HCT116 (cell line): ENCODE measurements around the gene HNRNPA2B1. TPM values are rescaled to one million over a fixed set of nuclear protein-coding genes. Genes with fewer than 3 reads are reported as not detected.

Experiments used
- ATAC-seq: fragments of 200-7000 bp; cut with Tn5 transposase; 2 replicates; pipeline ENCODE4 v1.9.1; 2020; ENCODE audit warnings: mild to moderate bottlenecking, moderate library complexity
- BruUV-seq: library from RNA; stranded (reverse); fragments of 400-500 nt; replicated peaks from 2 replicates; lab custom pipeline; 2021; lab: Mats Ljungman, UMichigan
- CTCF ChIA-PET: fragments of 300-600 bp; sonication (Branson Sonifier 250); formaldehyde crosslinking; loops from one replicate; lab custom pipeline; 2021; ENCODE audit warnings: antibody characterized with exemption; lab: Charles Lee
- POLR2A ChIA-PET: fragments of 300-600, 350-600 bp; sonication (Branson Sonifier 250); formaldehyde crosslinking; loops from one replicate; lab custom pipeline; 2021; ENCODE audit warnings: antibody characterized with exemption; lab: Charles Lee
- RAD21 ChIA-PET, 2 experiments: fragments of 300-600 bp; sonication (Branson Sonifier 250); formaldehyde crosslinking; loops; one replicate each; lab custom pipeline; 2023; ENCODE audit warnings: low total read pairs in 2 of 2; ENCODE audit not compliant: uncharacterized antibody in 2 of 2, unreplicated experiment in 2 of 2, low non-redundant PET in 1 of 2; lab: Charles Lee
- DNase-seq: peaks from one replicate; pipeline ENCODE4 v3.0.0-alpha.2; 2010; ENCODE audit warnings: low read depth, low spot score
- H2AFZ ChIP-seq: fragments of 200-600 bp; shearing (Covaris generic), sonication (generic); 2 replicates; pipeline ENCODE4 v1.6.1; 2017; ENCODE audit warnings: low read depth, mixed run types, mixed read lengths, antibody characterized with exemption, low read length; ENCODE audit not compliant: poor library complexity, severe bottlenecking
- H3K27ac ChIP-seq: 2 replicates; pipeline ENCODE4 v1.5.1; 2012; ENCODE audit warnings: low read depth, low read length
- H3K27me3 ChIP-seq: fragments of 200-600 bp; sonication (generic); 2 replicates; pipeline ENCODE4 v1.6.1; 2016; ENCODE audit warnings: mixed run types, low read length, mixed read lengths; ENCODE audit not compliant: insufficient read depth
- H3K36me3 ChIP-seq, 2 experiments: fragments of 200-500 bp in 1 of 2; fragments of 200-600 bp in 1 of 2; sonication (Bioruptor generic) in 1 of 2; sonication (generic) in 1 of 2; 2 replicates each; pipeline versions ENCODE4 v1.5.1 to v1.6.1; 2014 to 2016; ENCODE audit warnings: low read length in 2 of 2, inconsistent platforms in 1 of 2, mixed read lengths in 1 of 2, mixed run types in 1 of 2; ENCODE audit not compliant: insufficient read depth in 2 of 2, control insufficient read depth in 1 of 2
- H3K4me1 ChIP-seq, 2 experiments: fragments of 200-600 bp in 1 of 2; sonication (generic) in 1 of 2; 2 replicates each; pipeline versions ENCODE4 v1.5.1 to v1.6.1; 2012 to 2017; ENCODE audit warnings: low read length in 2 of 2, inconsistent platforms in 1 of 2, mild to moderate bottlenecking in 1 of 2, mixed read lengths in 1 of 2, mixed run types in 1 of 2, moderate library complexity in 1 of 2; ENCODE audit not compliant: insufficient read depth in 2 of 2, control insufficient read depth in 1 of 2
- H3K4me2 ChIP-seq: fragments of 200-600 bp; sonication (generic); 2 replicates; pipeline ENCODE4 v1.6.1; 2017; ENCODE audit warnings: mixed run types, low read length, mixed read lengths
- H3K4me3 ChIP-seq, 2 experiments: fragments of 200-600 bp in 1 of 2; sonication (generic) in 1 of 2; replicated peaks in 1 of 2; 2 replicates each; pipeline ENCODE4 v1.5.1; 2011 to 2016; ENCODE audit warnings: low read length in 2 of 2, control low read depth in 1 of 2, low read depth in 1 of 2, mild to moderate bottlenecking in 1 of 2, mixed read lengths in 1 of 2, mixed run types in 1 of 2
- H3K79me2 ChIP-seq: fragments of 200-600 bp; sonication (generic); 2 replicates; pipeline ENCODE4 v1.6.1; 2017; ENCODE audit warnings: mild to moderate bottlenecking, mixed run types, low read length, moderate library complexity, mixed read lengths; ENCODE audit not compliant: insufficient read depth
- H3K9ac ChIP-seq: fragments of 200-600 bp; sonication (generic); 2 replicates; pipeline ENCODE4 v1.6.1; 2016; ENCODE audit warnings: low read length, mixed read lengths
- H3K9me2 ChIP-seq: fragments of 200-600 bp; sonication (generic), shearing (Covaris generic); 2 replicates; pipeline ENCODE4 v1.6.1; 2017; ENCODE audit warnings: mixed run types, mild to moderate bottlenecking, moderate library complexity; ENCODE audit not compliant: insufficient read depth
- H3K9me3 ChIP-seq, 2 experiments: fragments of 200-500 bp in 1 of 2; fragments of 200-600 bp in 1 of 2; sonication (Bioruptor generic) in 1 of 2; sonication (generic) in 1 of 2; 2 replicates each; pipeline ENCODE4 v1.6.1; 2014 to 2017; ENCODE audit warnings: low read length in 2 of 2, mixed read lengths in 2 of 2, inconsistent platforms in 1 of 2, low read depth in 1 of 2, mild to moderate bottlenecking in 1 of 2, mixed run types in 1 of 2, moderate library complexity in 1 of 2; ENCODE audit not compliant: control insufficient read depth in 1 of 2, insufficient read depth in 1 of 2
- H4K20me1 ChIP-seq: fragments of 200-600 bp; sonication (generic), shearing (Covaris generic); 2 replicates; pipeline ENCODE4 v1.6.1; 2017; ENCODE audit warnings: mixed run types, mild to moderate bottlenecking, moderate library complexity; ENCODE audit not compliant: insufficient read depth
- CBX3 ChIP-seq: IDR thresholded peaks from 2 replicates; pipeline ENCODE4 v1.6.1; 2012; ENCODE audit warnings: low read depth
- CTCF ChIP-seq, 3 experiments: fragments of 200-600 bp in 1 of 3; sonication (generic) in 1 of 3; IDR thresholded peaks in 2 of 3; conservative IDR thresholded peaks in 1 of 3; 2 replicates each; pipeline ENCODE4 v1.5.1; 2012 to 2017; ENCODE audit warnings: low read depth in 2 of 3, low read length in 2 of 3, antibody characterized with exemption in 1 of 3, borderline replicate concordance in 1 of 3, control low read depth in 1 of 3, mild to moderate bottlenecking in 1 of 3, mixed read lengths in 1 of 3, mixed run types in 1 of 3, moderate library complexity in 1 of 3; ENCODE audit not compliant: insufficient read depth in 1 of 3
- EGR1 ChIP-seq: IDR thresholded peaks from 2 replicates; pipeline ENCODE4 v1.6.1; 2012; ENCODE audit warnings: low read depth
- EZH2phosphoT487 ChIP-seq: fragments of 200-600 bp; IDR thresholded peaks from 2 replicates; pipeline ENCODE4 v1.6.1; 2018; ENCODE audit warnings: antibody characterized with exemption, borderline replicate concordance
- JUND ChIP-seq: IDR thresholded peaks from 2 replicates; pipeline ENCODE4 v1.6.1; 2012
- POLR2A ChIP-seq: IDR thresholded peaks from 2 replicates; pipeline ENCODE4 v1.7.0; 2011; ENCODE audit warnings: borderline replicate concordance; ENCODE audit not compliant: insufficient read depth, insufficient read length; ENCODE audit errors: extremely low read depth
- POLR2AphosphoS5 ChIP-seq: IDR thresholded peaks from 2 replicates; pipeline ENCODE4 v1.6.1; 2011; ENCODE audit warnings: mild to moderate bottlenecking, low read depth, low read length, moderate library complexity
- RAD21 ChIP-seq: IDR thresholded peaks from 2 replicates; pipeline ENCODE4 v1.6.1; 2012; ENCODE audit warnings: low read depth, mild to moderate bottlenecking
- SIN3A ChIP-seq: IDR thresholded peaks from 2 replicates; pipeline ENCODE4 v1.6.1; 2012; ENCODE audit warnings: low read depth
- SRF ChIP-seq: IDR thresholded peaks from 2 replicates; pipeline ENCODE4 v1.6.1; 2012; ENCODE audit warnings: low read depth
- TCF7L2 ChIP-seq: IDR thresholded peaks from 2 replicates; pipeline ENCODE4 v1.7.0; 2011; ENCODE audit warnings: borderline replicate concordance, inconsistent platforms; ENCODE audit not compliant: insufficient read depth, insufficient read length; ENCODE audit errors: extremely low read depth
- ZFX ChIP-seq: fragments of 450-650 bp; IDR thresholded peaks from 2 replicates; pipeline ENCODE4 v1.6.1; 2017
- ZNF274 ChIP-seq: fragments of 200-500 bp; sonication (Bioruptor generic); IDR thresholded peaks from 2 replicates; pipeline ENCODE4 v1.6.1; 2014; ENCODE audit warnings: mild to moderate bottlenecking, low read depth, low read length, inconsistent platforms
- intact Hi-C: fragments of 100-400 bp; cut with micrococcal nuclease; formaldehyde crosslinking; loops from 2 replicates; pipeline ENCODE4 v1.10.0; 2022
- total RNA-seq: library from RNA; stranded (reverse); gene quantifications from one replicate; pipeline ENCODE4 v1.2.1, GENCODE V29; 2021; ENCODE audit not compliant: unreplicated experiment
- TF ChIP-seq, protein P1 (sequence below): IDR thresholded peaks from 2 replicates; pipeline ENCODE4 v1.6.1; 2012
- TF ChIP-seq, protein P2 (sequence below): IDR thresholded peaks from 2 replicates; pipeline ENCODE4 v1.6.1; 2011; ENCODE audit warnings: mild to moderate bottlenecking, low read length, moderate library complexity; ENCODE audit not compliant: insufficient replicate concordance; ENCODE audit errors: extremely low read depth
- TF ChIP-seq, protein P3 (sequence below): IDR thresholded peaks from 2 replicates; pipeline ENCODE4 v1.6.1; 2012; ENCODE audit warnings: low read depth

HNRNPA2B1 gene
- total RNA-seq, 1 experiment from 2014 or later = 870 TPM

DNA sequence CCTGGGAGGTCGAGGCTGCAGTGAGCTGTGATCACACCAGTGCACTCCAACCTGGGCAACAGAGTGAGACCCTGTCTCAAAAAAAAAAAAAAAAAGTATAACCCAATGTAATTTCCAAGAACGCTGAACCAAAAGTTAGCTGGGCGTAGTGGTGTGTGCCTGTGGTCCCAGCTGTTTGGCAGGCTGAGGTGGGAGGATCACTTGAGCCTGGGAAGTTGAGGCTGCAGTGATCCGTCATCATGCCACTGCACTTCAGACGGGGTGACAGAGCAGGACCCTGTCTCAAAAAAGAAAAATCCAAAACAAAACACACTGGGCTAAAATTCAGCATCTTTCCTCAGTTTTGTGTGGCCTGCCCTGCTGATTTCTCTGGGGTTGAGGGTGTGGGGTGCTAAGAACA is 21.1 kb downstream of the HNRNPA2B1 start (continued):
- TF ChIP-seq CTCF (IDR thresholded peaks at IDR 0.05 in 2 of 3, conservative IDR thresholded peaks at IDR 0.05 in 1 of 3; ENCODE audit: borderline replicate concordance in 1 of 3, insufficient read depth in 1 of 3, low read depth in 2 of 3, low read length in 2 of 3) = no peak
- no peak for TF ChIP-seq ZNF274
- TF ChIP-seq, protein P1, sequence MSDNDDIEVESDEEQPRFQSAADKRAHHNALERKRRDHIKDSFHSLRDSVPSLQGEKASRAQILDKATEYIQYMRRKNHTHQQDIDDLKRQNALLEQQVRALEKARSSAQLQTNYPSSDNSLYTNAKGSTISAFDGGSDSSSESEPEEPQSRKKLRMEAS = no peak
- TF ChIP-seq CBX3 = no peak
- TF ChIP-seq POLR2AphosphoS5 = no peak
- TF ChIP-seq, all 23 proteins: peak for 0

DNA sequence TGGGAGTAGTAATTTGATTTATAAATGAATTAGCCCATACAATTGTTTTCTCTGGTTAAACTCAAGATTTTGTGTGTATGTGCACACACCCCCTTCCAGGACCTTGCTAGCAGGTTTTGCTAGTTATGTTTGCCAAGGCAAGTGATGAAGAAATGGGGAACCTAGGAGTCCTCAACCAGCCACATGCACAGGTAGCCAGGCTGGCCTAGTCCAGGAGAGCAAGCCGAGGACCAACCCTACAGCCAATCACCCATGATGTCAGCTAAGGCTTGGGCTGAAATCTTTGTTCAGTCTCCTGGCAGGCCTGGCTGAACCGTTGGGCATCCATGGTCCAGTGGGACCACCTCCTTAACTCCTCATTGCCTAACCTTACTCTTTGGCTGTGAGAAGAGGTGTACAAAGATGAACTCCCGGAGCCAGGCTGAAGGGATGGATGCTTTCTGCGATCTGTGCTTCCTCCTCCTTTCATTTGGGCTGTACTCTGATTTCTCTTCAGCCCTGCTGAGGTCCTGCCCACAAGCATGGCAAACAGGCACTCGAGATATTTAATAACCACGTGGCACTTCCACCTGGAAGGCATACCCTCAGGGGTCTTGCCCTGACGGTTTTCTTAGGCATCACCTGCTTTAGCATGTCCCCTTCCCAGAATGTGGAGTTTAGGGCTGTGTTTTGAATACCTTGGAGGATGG is 22.1 kb downstream of the HNRNPA2B1 start:
- no peaks in the 10 kb centered on the region for H3K79me2 ChIP-seq
- H3K9me3 ChIP-seq = no peaks in the 10 kb centered on the region
- ChIA-PET RAD21 (no interaction called here), CTCF (no interaction called here), POLR2A (no interaction called here)
- no peak overlapping the region for H3K27ac ChIP-seq
- BruUV-seq = no TSS peak
- no peak overlapping the region for H2AFZ ChIP-seq
- H3K9ac ChIP-seq = no peak overlapping the region
- H4K20me1 ChIP-seq = no peaks in the 10 kb centered on the region
- intact Hi-C loops = no loop called here
- no peak for DNase-seq
- H3K9me2 ChIP-seq = no peaks in the 10 kb centered on the region
- H3K4me1 ChIP-seq = no peaks in the 10 kb centered on the region
- no peaks in the 10 kb centered on the region for H3K27me3 ChIP-seq
- ATAC-seq = no peak
- TF ChIP-seq EZH2phosphoT487 = no peak
- TF ChIP-seq, protein P2, sequence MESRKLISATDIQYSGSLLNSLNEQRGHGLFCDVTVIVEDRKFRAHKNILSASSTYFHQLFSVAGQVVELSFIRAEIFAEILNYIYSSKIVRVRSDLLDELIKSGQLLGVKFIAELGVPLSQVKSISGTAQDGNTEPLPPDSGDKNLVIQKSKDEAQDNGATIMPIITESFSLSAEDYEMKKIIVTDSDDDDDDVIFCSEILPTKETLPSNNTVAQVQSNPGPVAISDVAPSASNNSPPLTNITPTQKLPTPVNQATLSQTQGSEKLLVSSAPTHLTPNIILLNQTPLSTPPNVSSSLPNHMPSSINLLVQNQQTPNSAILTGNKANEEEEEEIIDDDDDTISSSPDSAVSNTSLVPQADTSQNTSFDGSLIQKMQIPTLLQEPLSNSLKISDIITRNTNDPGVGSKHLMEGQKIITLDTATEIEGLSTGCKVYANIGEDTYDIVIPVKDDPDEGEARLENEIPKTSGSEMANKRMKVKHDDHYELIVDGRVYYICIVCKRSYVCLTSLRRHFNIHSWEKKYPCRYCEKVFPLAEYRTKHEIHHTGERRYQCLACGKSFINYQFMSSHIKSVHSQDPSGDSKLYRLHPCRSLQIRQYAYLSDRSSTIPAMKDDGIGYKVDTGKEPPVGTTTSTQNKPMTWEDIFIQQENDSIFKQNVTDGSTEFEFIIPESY = no peak
- TF ChIP-seq, protein P1 = no peak
- TF ChIP-seq CBX3 = no peak
- no peak for TF ChIP-seq SRF
- no peak for TF ChIP-seq POLR2A
- no peak for TF ChIP-seq POLR2AphosphoS5
- no peak for TF ChIP-seq ZFX
- no peak for TF ChIP-seq RAD21
- no peak for TF ChIP-seq EGR1
- TF ChIP-seq, protein P3, sequence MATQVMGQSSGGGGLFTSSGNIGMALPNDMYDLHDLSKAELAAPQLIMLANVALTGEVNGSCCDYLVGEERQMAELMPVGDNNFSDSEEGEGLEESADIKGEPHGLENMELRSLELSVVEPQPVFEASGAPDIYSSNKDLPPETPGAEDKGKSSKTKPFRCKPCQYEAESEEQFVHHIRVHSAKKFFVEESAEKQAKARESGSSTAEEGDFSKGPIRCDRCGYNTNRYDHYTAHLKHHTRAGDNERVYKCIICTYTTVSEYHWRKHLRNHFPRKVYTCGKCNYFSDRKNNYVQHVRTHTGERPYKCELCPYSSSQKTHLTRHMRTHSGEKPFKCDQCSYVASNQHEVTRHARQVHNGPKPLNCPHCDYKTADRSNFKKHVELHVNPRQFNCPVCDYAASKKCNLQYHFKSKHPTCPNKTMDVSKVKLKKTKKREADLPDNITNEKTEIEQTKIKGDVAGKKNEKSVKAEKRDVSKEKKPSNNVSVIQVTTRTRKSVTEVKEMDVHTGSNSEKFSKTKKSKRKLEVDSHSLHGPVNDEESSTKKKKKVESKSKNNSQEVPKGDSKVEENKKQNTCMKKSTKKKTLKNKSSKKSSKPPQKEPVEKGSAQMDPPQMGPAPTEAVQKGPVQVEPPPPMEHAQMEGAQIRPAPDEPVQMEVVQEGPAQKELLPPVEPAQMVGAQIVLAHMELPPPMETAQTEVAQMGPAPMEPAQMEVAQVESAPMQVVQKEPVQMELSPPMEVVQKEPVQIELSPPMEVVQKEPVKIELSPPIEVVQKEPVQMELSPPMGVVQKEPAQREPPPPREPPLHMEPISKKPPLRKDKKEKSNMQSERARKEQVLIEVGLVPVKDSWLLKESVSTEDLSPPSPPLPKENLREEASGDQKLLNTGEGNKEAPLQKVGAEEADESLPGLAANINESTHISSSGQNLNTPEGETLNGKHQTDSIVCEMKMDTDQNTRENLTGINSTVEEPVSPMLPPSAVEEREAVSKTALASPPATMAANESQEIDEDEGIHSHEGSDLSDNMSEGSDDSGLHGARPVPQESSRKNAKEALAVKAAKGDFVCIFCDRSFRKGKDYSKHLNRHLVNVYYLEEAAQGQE = no peak
- TF ChIP-seq TCF7L2 = no peak
- TF ChIP-seq JUND = no peak
- TF ChIP-seq SIN3A = no peak
- no peak overlapping the region for H3K4me2 ChIP-seq
- no peaks in the 10 kb centered on the region for H3K36me3 ChIP-seq
- no peak overlapping the region for H3K4me3 ChIP-seq
